ENCODE results near the gene CREBRF.

DNA sequence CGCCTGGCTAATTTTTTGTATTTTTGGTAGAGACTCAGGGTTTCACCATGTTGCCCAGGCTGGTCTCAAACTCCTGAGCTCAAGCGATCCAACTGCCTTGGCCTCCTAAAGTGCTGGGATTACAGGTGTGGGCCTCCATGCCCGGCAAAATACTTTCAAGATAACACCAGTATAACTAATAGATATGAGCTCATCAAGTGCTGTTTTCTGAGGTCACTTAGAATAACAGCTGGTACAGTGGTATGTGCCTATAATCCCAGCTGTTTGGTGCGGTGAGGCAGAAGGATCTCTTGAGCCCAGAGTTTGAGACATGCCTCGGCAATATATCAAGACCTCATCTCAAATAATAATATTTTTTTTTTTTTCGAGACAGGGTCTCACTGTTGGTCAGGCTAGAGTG is 30.5 kb upstream of the CREBRF start:
- TF ChIP-seq, protein P1, sequence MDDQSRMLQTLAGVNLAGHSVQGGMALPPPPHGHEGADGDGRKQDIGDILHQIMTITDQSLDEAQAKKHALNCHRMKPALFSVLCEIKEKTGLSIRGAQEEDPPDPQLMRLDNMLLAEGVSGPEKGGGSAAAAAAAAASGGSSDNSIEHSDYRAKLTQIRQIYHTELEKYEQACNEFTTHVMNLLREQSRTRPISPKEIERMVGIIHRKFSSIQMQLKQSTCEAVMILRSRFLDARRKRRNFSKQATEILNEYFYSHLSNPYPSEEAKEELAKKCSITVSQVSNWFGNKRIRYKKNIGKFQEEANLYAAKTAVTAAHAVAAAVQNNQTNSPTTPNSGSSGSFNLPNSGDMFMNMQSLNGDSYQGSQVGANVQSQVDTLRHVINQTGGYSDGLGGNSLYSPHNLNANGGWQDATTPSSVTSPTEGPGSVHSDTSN (IDR thresholded peaks at IDR 0.05), result no peak
- TF ChIP-seq SREBF2 (IDR thresholded peaks at IDR 0.05), result no peak
